K562 (cell line): ENCODE data around the gene SIDT2. TPM values are rescaled to one million over a fixed set of nuclear protein-coding genes. Genes with fewer than 3 reads are reported as not detected.
A peak's percentile ranks its signal among the peaks of the same experiment; 100 is the strongest.

Source experiments
- ELK3 ChIP-seq: fragments of 450-650 bp; formaldehyde crosslinking; IDR thresholded peaks from 2 replicates; pipeline ENCODE4 v1.4.0; 2020; ENCODE audit warnings: mild to moderate bottlenecking
- EP300 ChIP-seq: IDR thresholded peaks from 2 replicates; pipeline ENCODE4 v1.6.1; 2012; ENCODE audit warnings: low read length, improper control_type of control experiment
- ESRRA ChIP-seq: fragments of 450-650 bp; IDR thresholded peaks from 2 replicates; pipeline ENCODE4 v1.6.1; 2014; ENCODE audit warnings: low read depth, mild to moderate bottlenecking, moderate library complexity, borderline replicate concordance
- NEUROD1 ChIP-seq: fragments of 150-350 bp; IDR thresholded peaks from 2 replicates; pipeline ENCODE4 v1.6.1; 2014; ENCODE audit warnings: borderline replicate concordance, low read length, low read depth; ENCODE audit not compliant: partially characterized antibody
- TGIF2 ChIP-seq: sonication (generic); formaldehyde crosslinking; IDR thresholded peaks from 2 replicates; pipeline ENCODE4 v1.8.1; 2022; ENCODE audit warnings: mild to moderate bottlenecking, missing genetic modification reagents, moderate library complexity
- XRCC3 ChIP-seq: fragments of 450-650 bp; IDR thresholded peaks from 2 replicates; pipeline ENCODE4 v1.6.1; 2017; ENCODE audit warnings: mild to moderate bottlenecking, moderate library complexity
- ZBTB7A ChIP-seq: IDR thresholded peaks from 2 replicates; pipeline ENCODE4 v1.6.1; 2011; ENCODE audit warnings: low read depth, mild to moderate bottlenecking, low read length, moderate library complexity, borderline replicate concordance; ENCODE audit not compliant: control insufficient read depth
- ZZZ3 ChIP-seq: fragments of 450-650 bp; IDR thresholded peaks from 2 replicates; pipeline ENCODE4 v1.6.1; 2016; ENCODE audit warnings: antibody characterized with exemption, mild to moderate bottlenecking, moderate library complexity
- polyA plus RNA-seq, 8 experiments: library from polyadenylated mRNA; depleted of rRNA in 4 of 8; stranded (reverse) in 5 of 8; unstranded in 3 of 8; fragments of >200 nt; fragmentation: Nextera tagmentation in 2 of 8; fragmentation: Illumina TruSeq in 1 of 8; extraction: Ambion mirVana in 2 of 8; extraction: Trizol in 1 of 8; gene quantifications; 2 replicates each; pipeline versions ENCODE4 v1.2.1 to v1.2.3, GENCODE V29; 2011 to 2014; ENCODE audit warnings: inconsistent platforms in 1 of 8, missing spikeins in 1 of 8
- total RNA-seq, 7 experiments: library from RNA; depleted of rRNA in 6 of 7; stranded (reverse); fragments of >200 nt in 6 of 7; fragmentation: Illumina TruSeq in 2 of 7; extraction: Trizol in 2 of 7; gene quantifications; 2 replicates each; pipeline versions ENCODE4 v1.2.1 to v1.2.3, GENCODE V29; 2011 to 2021; ENCODE audit warnings: low replicate concordance in 1 of 7
- TF ChIP-seq, protein P1 (sequence below): fragments of 250-450 bp; sonication (Bioruptor Pico); IDR thresholded peaks from 2 replicates; pipeline ENCODE4 v1.4.0; 2020; ENCODE audit warnings: mild to moderate bottlenecking, moderate library complexity
- TF ChIP-seq, protein P2 (sequence below), 3 experiments: fragments of 200-800 bp in 1 of 3; sonication (Bioruptor generic) in 1 of 3; sonication (generic) in 1 of 3; formaldehyde crosslinking in 1 of 3; IDR thresholded peaks; 2 replicates each; pipeline versions ENCODE4 v1.6.1 to v1.8.0; 2016 to 2022; ENCODE audit warnings: mild to moderate bottlenecking in 2 of 3, missing compliant biosample characterization in 2 of 3, missing genetic modification characterization in 2 of 3, missing genetic modification reagents in 1 of 3
- TF ChIP-seq, protein P3 (sequence below): fragments of 250-450 bp; sonication (Bioruptor Pico); IDR thresholded peaks from 2 replicates; pipeline ENCODE4 v1.5.0; 2021

SIDT2 gene
- total and polyA plus RNA-seq, 9 of the 15 experiments (the other 6 are each of a cell fraction or from before 2014, with no cell fraction given), result 2.4 to 20.2 (median 6.5) TPM

GRCh38 chr11:117223741-117224689 lies 45.5 kb downstream of the SIDT2 start (continued):
- TF ChIP-seq, protein P1, sequence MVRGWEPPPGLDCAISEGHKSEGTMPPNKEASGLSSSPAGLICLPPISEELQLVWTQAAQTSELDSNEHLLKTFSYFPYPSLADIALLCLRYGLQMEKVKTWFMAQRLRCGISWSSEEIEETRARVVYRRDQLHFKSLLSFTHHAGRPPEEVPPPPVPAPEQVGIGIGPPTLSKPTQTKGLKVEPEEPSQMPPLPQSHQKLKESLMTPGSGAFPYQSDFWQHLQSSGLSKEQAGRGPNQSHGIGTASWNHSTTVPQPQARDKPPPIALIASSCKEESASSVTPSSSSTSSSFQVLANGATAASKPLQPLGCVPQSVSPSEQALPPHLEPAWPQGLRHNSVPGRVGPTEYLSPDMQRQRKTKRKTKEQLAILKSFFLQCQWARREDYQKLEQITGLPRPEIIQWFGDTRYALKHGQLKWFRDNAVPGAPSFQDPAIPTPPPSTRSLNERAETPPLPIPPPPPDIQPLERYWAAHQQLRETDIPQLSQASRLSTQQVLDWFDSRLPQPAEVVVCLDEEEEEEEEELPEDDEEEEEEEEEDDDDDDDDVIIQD (CRISPR knock-in tag), result no peak
- peak; percentile 93 for TF ChIP-seq EP300
- no peak for TF ChIP-seq ZZZ3
- no peak for TF ChIP-seq ESRRA
- TF ChIP-seq NEUROD1, result peak; percentile 28
- TF ChIP-seq, protein P2, sequence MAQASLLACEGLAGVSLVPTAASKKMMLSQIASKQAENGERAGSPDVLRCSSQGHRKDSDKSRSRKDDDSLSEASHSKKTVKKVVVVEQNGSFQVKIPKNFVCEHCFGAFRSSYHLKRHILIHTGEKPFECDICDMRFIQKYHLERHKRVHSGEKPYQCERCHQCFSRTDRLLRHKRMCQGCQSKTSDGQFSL (CRISPR knock-in tag; IDR thresholded peaks at IDR 0.05), result no peak
- TF ChIP-seq, protein P2 (tag; IDR thresholded peaks at IDR 0.05), result no peak
- no peak for TF ChIP-seq XRCC3
- TF ChIP-seq, protein P3, sequence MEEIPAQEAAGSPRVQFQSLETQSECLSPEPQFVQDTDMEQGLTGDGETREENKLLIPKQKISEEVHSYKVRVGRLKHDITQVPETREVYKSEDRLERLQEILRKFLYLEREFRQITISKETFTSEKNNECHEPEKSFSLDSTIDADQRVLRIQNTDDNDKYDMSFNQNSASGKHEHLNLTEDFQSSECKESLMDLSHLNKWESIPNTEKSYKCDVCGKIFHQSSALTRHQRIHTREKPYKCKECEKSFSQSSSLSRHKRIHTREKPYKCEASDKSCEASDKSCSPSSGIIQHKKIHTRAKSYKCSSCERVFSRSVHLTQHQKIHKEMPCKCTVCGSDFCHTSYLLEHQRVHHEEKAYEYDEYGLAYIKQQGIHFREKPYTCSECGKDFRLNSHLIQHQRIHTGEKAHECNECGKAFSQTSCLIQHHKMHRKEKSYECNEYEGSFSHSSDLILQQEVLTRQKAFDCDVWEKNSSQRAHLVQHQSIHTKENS (CRISPR knock-in tag), result no peak
- no peak for TF ChIP-seq ZBTB7A
- no peak for TF ChIP-seq TGIF2 (CRISPR knock-in tag)
- no peak for TF ChIP-seq ELK3
